HG03442 (cell line): ENCODE data around the gene PLEKHH1.
A peak's percentile ranks its signal among the peaks of the same experiment; 100 is the strongest.
"Not testable (repeated sequence)": the region's sequence is repeated elsewhere in the genome, so short reads cannot be mapped to it uniquely, and the experiment has no call there.

Experiments
- ATAC-seq: cut with Tn5 transposase; IDR thresholded peaks from one replicate; pipeline ENCODE4 v1.9.1; 2021; ENCODE audit warnings: mild to moderate bottlenecking, moderate library complexity; ENCODE audit not compliant: unreplicated experiment

The PLEKHH1 gene

GRCh38 chr14:67620217-67620785 is 87.2 kb downstream of the PLEKHH1 start:
- ATAC-seq: no peak

GRCh38 chr14:67622675-67623074 is 89.6 kb downstream of the PLEKHH1 start:
- no peak for ATAC-seq

- ATAC-seq: no peak
Observed at GRCh38 chr14:67623114-67623513, 90.0 kb downstream of the PLEKHH1 start.

- not testable (repeated sequence) for ATAC-seq
Observed at GRCh38 chr14:67626131-67626530, 93.0 kb downstream of the PLEKHH1 start.

GRCh38 chr14:67627519-67627918 is 94.4 kb downstream of the PLEKHH1 start:
- no peak for ATAC-seq

- ATAC-seq: no peak
Observed at GRCh38 chr14:67630186-67630585, 97.1 kb downstream of the PLEKHH1 start.

GRCh38 chr14:67630938-67631337 is 97.8 kb downstream of the PLEKHH1 start:
- no peak for ATAC-seq

GRCh38 chr14:67633451-67634147 is 100.5 kb downstream of the PLEKHH1 start:
- no peak for ATAC-seq

- ATAC-seq: peak; percentile 65
Observed at GRCh38 chr14:67636361-67636919, 103.3 kb downstream of the PLEKHH1 start.

- ATAC-seq: no peak
Observed at GRCh38 chr14:67638642-67639041, 105.6 kb downstream of the PLEKHH1 start.
